ENCODE data around the gene WBP1L.
A peak's percentile ranks its signal among the peaks of the same experiment; 100 is the strongest.
"Not testable (repeated sequence)": the region's sequence is repeated elsewhere in the genome, so short reads cannot be mapped to it uniquely, and the experiment has no call there.

The WBP1L gene

GRCh38 chr10:102743588-102744373, at the start of gene WBP1L:
Gene WBP1L, plus strand, starts transcription at chr10:102743948. Its CDS starts 106 bp downstream, at chr10:102744054.
- peak; percentile 89 for DNase-seq

- DNase-seq = not testable (repeated sequence)
Observed at GRCh38 chr10:102695401-102695800, 48.3 kb upstream of the WBP1L start.

GRCh38 chr10:102696736-102697135, 47.0 kb upstream of the WBP1L start:
- no peak for DNase-seq

- no peak for DNase-seq
Observed at GRCh38 chr10:102698894-102699293, 44.9 kb upstream of the WBP1L start.

- DNase-seq = no peak
Observed at GRCh38 chr10:102701272-102701671, 42.5 kb upstream of the WBP1L start.

- DNase-seq = no peak
Observed at GRCh38 chr10:102701796-102702195, 42.0 kb upstream of the WBP1L start.

GRCh38 chr10:102702742-102703141, 41.0 kb upstream of the WBP1L start:
- DNase-seq = no peak

- DNase-seq = no peak
Observed at GRCh38 chr10:102704915-102705314, 38.8 kb upstream of the WBP1L start.

- DNase-seq = no peak
Observed at GRCh38 chr10:102705531-102705930, 38.2 kb upstream of the WBP1L start.

- DNase-seq = no peak
Observed at GRCh38 chr10:102710609-102711008, 33.1 kb upstream of the WBP1L start.

GRCh38 chr10:102712089-102712488, 31.7 kb upstream of the WBP1L start:
- DNase-seq = no peak

- DNase-seq = no peak
Observed at GRCh38 chr10:102712843-102713538, 30.8 kb upstream of the WBP1L start.

GRCh38 chr10:102713539-102713813, 30.3 kb upstream of the WBP1L start:
- DNase-seq = no peak

- DNase-seq = peak; percentile 87
Observed at GRCh38 chr10:102713814-102714620, 29.7 kb upstream of the WBP1L start, which contains the start of gene ARL3. Gene ARL3, minus strand, starts transcription at chr10:102714397. Its CDS starts 122 bp downstream, at chr10:102714275.

GRCh38 chr10:102714621-102715455, 28.9 kb upstream of the WBP1L start, which contains the start of gene SFXN2:
Gene SFXN2, plus strand, starts transcription at chr10:102714636. Its CDS starts 12,001 bp downstream, at chr10:102726637.
- DNase-seq = no peak

- no peak for DNase-seq
Observed at GRCh38 chr10:102715880-102716279, 27.9 kb upstream of the WBP1L start.

GRCh38 chr10:102716900-102717565, 26.7 kb upstream of the WBP1L start:
- not testable (repeated sequence) for DNase-seq

- DNase-seq = no peak
Observed at GRCh38 chr10:102718220-102718619, 25.5 kb upstream of the WBP1L start.

GRCh38 chr10:102720337-102720736, 23.4 kb upstream of the WBP1L start:
- DNase-seq = no peak

GRCh38 chr10:102720775-102721301, 22.9 kb upstream of the WBP1L start:
- no peak for DNase-seq

- no peak for DNase-seq
Observed at GRCh38 chr10:102721954-102722353, 21.8 kb upstream of the WBP1L start.

GRCh38 chr10:102723989-102724388, 19.8 kb upstream of the WBP1L start:
- no peak for DNase-seq
